GM18498 (cell line): Measurements from ENCODE around the gene RPS15.

Experiments
- ATAC-seq: cut with Tn5 transposase; IDR thresholded peaks from one replicate; pipeline ENCODE4 v1.9.1; 2021; ENCODE audit warnings: mild to moderate bottlenecking, moderate library complexity; ENCODE audit not compliant: unreplicated experiment

RPS15 gene

DNA sequence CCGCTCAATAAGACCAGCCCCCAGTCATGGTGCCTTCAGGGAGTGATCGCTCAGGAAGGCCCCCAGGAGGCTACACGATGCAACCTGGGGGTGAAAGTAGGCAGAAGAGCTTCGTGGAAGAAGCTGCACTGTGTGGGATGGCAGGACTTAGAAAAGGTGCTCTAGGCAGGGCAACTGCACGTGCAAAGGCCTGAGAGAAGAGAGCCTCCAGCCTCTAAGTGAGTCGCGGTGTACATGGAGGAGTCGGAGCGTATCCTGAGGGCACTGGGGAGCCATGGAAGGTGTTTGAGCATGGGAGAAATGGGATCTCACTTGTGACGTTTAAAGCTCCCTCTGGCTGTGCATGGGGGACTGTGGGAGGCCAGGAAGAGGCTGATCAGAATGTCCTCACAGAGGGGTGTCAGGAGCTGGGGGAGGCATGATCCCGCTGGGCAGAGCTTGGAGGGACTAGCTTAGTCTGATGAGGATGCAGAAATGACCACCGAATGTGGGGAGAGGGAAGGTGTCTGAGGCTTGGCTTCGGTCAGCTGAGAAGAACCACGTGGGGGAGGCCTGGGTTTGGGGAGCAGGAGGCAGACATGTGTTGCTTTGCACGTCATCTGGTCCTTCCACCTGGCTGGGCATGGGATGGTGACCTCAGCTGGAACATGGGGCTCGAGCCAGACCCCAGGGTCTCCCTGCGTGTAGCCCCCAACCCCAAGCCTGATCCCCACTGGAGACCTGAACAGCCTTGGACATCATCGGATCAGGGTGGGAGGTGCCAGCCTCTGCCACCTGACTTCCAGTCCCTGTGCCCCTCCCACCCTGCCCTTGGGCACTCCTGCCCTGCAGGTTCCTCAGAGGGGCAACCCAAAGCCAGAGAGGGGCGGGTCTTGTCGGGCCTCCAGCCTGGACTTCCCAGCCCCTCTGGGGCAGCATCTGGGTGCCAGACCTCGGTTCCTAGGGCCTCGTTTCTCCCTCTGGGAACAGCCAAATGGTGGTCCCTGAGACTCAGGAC, 12.8 kb downstream of the RPS15 start:
- ATAC-seq, result no peak

DNA sequence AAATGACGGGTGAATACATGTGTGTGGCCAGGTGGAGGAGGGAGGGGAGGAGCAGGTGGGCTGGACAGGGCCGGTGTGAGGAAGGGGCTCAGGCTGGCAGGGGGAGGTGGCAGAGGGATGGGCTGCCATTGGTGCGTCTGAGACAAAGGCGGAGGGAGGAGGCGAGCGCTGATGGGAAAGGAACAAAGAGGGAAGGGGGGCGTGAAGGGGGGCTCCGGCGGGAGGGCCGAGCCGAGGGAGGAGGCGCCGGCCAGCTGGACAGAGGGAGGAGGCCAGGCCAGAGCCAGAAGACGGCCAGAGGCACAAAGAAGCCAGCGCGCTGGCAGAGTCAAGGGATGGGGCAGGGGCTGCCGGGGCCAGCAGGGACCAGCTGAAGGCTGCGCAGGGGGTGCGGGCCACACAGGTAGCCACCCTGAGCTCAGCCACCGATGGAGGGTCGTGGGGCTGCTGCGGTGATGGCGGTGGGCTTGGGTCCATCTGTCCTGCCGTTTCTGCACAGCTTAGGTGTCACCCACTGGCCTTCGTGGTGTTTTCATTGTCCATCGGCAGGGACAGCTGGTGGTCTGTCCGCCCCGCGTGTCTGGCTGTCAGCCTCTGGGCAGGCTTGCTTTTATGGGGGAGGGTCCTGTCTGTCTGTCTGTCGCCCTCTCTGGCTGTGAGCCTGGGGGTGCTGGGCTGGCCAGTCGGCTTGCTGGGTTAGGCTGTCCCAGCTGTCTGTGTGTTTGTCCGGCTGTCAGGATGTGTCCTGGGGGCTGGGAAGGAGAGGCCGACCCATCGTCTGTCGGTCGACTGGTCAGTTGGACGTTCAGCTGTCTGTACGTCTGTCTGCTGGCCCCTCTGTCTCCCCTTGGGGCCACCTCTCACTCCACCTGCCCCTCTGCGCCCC, 14.0 kb downstream of the RPS15 start:
- ATAC-seq, result no peak

DNA sequence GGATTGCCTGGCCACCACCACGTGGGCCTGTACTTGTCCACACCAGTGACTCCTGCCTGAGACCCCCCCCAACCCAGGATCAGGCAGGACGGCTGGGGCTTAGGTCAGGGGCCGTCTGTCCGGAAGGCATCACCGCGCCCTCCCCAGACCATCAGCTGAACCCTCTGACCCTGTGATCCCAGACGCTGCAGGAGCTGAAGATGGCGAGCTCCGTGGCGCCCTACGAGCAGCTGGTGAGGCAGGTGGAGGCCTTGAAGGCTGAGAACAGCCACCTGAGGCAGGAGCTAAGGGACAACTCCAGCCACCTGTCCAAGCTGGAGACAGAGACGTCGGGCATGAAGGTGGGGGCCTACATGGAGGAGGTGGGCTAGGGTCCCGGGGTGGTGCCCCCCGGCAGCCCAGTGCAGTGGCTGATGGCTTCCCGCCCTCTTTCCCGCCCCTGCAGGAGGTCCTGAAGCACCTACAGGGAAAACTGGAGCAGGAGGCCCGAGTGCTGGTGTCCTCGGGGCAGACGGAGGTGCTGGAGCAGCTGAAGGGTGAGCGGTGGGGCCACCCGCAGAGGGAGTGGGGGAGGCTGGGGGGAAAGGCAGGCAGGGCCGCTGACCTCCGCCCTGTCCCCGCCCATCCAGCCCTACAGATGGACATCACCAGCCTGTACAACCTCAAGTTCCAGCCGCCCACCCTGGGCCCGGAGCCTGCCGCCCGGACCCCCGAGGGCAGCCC, 14.8 kb downstream of the RPS15 start:
- ATAC-seq, result no peak

DNA sequence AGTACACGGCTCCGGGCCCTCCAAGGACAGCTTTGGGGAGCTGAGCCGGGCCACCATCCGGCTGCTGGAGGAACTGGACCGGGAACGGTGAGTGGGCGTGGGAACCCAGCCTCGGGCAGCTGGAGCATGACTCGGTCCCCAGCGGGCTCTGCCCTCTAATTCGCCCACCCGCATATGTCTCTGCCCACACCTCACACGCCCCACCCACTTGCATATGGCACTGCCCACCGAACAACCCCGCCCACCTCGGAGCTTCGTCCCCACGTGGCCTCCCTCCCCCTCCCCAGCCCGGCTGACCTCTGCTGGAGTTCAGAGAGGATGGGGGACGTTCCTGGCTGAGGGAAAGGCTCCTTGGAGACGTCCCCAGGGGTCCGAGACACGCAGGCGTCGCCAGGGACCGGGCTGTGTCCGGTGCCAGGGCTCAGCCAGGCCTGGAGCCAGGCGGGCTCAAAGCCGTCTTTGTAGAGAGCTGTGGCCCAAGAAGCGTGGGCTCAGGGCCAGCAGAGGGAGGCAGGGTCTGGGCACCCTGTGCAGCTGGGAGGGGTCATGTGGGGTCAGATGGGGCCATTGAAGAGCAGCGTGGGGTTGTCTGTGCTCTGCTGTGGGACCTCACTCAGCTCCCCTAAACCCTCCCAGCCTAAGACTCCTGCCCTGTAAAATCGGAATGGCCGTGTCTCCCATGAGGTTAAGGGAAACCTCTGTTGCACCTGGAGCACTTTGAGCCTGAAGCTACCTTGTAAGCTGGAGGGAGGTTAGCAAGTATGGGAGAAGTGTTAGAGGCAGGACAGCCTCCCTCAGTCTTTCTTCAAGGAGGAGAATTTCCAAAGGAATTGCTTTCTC, 15.5 kb downstream of the RPS15 start:
- no peak for ATAC-seq

DNA sequence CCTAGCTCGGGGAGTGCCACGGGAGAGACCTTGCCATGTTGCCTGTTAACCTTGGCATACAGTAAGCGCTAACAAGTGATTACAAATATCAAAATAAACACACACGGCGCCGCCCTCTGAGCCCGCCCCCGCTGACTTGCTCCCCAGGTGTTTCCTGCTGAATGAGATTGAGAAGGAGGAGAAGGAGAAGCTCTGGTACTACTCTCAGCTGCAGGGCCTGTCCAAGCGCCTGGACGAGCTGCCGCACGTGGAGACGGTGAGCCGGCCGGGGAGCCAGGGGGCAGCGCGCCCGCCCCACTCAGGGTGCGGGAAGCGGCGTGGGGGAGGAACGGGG, 16.8 kb downstream of the RPS15 start:
- ATAC-seq, result no peak

DNA sequence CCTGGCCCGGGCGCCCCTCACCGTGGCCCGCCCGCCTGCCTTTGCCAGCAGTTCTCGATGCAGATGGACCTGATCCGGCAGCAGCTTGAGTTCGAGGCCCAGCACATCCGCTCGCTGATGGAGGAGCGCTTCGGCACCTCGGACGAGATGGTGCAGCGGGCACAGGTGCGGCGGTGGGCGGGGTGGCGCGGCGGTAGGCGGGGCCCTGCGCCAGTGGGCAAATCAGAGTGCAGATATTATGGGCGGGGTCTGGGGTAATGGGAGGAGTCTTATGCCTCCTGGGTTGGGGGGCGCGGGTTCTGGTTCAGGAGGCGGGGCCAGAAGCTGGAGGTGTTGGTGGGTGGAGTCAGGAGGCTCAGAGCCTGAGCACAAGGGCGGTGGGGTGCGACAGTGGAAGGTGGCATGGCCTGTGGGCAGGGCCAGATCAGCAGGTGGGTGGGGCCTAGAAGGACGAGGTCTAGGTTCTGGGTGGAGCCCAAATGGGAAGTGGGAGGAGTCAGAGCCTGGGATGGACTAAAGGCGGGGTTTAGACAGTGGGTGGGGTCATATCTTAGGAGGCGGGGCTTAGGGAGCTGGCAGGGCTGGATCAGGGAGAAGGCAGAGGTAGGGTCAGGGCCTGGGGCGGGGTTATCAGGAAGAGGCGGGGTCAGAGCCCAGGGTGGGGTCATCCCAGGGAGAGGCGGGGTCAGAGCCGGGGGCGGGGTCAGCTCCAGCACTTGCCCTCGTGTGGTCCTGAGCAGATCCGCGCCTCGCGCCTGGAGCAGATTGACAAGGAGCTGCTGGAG, 17.3 kb downstream of the RPS15 start:
- ATAC-seq, result no peak

DNA sequence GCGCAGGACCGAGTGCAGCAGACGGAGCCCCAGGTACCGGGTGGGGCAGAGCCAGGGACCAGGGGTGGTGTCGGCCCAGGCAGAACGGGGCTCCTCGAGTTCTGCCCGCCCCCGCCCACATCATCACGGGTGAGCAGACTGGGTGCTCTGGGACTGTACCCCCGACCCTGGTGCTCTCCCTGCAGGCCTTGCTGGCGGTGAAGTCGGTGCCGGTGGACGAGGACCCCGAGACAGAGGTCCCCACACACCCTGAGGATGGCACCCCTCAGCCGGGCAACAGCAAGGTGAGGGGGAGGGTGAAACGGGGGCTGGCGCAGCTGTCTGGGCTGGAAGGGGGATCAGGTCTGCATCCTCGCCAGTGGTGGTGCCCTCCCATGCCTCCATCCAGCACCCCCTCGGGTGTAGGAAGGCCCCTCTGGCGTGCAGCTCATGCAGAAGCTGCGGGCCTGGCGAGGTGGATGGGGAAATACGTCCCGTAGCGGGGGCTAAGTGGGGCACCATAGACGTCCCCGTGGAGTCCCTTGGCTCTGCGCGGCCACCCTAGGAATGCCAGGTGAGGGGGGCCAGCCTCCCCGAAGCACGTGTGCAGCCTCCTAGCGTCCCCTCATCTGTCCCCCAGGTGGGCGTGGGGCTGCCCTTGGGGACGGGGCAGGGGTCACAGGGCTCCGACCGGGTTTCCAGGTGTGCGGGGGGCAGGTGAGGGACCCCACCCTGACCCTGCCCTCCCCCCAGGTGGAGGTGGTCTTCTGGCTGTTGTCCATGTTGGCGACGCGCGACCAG, 18.1 kb downstream of the RPS15 start:
- ATAC-seq, result no peak

DNA sequence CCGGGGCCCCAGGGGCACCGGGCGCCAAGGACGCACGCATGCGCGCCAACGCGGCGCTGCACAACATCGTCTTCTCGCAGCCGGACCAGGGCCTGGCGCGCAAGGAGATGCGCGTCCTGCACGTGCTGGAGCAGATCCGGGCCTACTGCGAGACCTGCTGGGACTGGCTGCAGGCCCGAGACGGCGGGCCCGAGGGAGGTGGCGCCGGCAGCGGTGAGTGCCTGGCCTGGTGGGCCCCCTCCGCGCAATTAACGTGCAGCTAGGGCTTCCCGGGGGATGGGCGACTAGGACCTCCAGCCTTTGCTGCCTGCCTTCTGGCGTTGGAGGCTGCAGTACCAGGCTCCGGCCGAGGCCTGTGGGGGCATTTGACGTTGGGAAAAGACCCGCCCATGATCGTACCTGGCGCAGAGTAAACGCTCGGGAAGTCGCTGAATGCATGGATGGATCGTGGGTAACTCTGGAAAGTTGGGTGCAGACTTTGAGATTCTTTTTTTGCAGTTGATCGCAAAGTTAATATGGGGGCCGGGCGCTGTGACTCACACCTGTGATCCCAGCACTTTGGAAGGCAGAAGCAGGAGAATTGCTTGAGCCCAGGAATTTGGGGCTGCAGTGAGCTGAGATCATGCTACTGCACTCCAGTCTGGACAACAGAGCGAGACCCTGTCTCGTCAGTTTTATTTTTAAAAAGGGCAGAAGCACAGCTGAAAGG, 19.0 kb downstream of the RPS15 start:
- ATAC-seq, result no peak

DNA sequence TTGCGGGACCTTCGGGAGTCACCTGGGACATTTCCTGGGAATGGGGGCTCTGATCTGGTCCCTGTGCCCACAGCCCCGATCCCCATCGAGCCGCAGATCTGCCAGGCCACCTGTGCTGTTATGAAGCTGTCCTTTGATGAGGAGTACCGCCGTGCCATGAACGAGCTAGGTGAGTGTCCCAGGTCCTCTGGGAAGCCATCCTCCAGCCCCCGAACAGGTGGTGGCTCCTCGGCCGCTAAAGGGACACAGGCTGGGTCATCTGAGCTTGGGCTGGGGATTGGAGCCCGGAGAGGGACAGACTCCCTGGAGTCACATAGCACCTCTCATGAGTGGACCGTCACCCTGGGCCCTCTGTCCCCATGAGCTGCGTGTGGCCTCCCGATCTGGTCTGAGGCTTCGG, 19.7 kb downstream of the RPS15 start:
- ATAC-seq, result no peak

DNA sequence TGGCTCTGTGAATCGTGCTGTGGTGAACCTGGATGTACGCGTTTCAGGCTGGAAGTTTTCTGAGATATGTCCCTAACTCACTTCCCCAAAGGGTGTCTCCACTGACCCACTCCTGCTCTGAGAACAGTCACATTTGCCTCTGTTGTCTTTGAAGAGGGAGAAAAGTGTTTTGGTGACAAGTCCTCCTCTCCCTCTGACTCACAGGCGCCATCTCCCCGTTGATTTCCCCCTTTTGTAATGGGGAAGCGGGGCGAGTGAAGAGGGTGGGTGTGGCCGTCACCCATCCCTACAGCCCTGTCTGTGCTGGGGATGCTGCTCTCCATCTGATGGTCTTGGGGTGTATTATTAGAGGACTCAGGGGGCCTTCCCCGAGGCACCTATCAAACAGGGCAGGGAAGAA, 21.3 kb downstream of the RPS15 start:
- no peak for ATAC-seq

DNA sequence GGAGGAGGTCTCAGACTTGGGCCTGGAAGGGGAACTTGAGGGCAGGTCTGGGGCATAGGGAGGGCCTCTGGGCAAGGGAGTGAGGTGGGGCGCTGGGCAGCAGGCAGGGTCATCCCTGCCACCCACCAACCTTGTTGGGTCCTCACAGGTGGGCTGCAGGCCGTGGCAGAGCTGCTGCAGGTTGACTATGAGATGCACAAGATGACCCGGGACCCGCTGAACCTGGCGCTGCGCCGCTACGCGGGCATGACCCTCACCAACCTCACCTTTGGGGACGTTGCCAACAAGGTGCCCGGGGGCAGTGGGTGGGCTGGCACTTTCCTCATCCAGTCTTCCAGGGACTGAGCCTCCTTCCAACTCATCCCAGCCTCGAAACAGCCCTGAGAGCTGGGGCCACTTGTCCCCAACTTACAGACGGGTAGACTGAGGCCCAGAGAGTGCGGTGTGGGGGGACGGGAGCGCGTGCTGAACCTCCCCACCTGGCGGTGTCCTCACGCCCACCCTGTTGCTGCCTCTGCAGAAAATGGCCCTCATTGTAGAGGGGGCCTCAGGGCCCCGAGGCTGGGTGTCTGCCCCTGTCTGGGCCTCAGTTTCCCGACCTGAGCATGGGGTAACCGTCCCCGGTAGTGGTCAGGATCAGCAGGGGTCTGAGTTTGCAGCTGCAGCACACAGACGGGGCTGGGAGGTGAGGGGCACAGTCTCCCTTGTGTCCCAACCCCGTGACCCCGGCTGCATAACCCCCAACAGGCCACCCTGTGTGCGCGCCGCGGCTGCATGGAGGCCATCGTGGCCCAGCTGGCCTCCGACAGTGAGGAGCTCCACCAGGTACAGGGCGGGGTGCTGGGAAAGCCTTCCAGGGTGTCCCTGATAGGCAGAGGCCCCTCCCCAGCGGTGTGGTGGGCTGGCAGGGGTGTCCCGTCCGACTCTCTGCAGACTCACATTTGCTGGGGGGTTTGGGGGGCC, 22.1 kb downstream of the RPS15 start:
- ATAC-seq, result no peak

DNA sequence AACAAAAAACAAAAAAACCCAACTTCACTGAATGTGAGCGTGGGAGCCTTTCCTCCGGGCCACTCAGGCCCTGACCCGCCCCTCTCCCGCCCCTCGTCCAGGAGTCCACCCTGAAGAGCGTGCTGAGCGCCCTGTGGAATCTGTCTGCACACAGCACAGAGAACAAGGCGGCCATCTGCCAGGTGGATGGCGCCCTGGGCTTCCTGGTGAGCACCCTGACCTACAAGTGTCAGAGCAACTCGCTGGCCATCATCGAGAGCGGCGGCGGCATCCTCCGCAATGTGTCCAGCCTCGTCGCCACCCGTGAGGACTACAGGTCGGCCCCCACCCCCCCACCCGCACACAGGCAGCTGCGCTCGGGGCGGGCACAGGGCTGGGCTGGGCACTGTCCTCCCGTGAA, 23.7 kb downstream of the RPS15 start:
- no peak for ATAC-seq

DNA sequence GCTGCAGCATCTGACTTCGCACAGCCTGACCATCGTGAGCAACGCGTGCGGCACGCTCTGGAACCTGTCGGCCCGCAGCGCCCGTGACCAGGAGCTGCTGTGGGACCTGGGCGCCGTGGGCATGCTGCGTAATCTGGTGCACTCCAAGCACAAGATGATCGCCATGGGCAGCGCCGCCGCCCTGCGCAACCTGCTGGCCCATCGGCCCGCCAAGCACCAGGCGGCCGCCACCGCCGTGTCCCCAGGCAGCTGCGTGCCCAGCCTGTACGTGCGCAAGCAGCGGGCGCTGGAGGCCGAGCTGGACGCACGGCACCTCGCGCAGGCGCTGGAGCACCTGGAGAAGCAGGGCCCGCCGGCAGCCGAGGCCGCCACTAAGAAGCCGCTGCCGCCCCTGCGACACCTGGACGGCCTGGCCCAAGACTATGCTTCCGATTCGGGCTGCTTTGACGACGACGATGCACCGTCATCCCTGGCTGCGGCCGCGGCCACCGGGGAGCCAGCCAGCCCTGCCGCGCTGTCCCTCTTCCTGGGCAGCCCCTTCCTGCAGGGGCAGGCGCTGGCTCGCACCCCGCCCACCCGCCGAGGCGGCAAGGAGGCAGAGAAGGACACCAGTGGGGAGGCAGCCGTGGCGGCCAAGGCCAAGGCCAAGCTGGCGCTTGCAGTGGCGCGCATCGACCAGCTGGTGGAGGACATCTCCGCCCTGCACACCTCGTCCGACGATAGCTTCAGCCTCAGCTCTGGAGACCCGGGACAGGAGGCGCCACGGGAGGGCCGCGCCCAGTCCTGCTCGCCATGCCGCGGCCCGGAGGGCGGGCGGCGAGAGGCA, 27.2 kb downstream of the RPS15 start:
- no peak for ATAC-seq

DNA sequence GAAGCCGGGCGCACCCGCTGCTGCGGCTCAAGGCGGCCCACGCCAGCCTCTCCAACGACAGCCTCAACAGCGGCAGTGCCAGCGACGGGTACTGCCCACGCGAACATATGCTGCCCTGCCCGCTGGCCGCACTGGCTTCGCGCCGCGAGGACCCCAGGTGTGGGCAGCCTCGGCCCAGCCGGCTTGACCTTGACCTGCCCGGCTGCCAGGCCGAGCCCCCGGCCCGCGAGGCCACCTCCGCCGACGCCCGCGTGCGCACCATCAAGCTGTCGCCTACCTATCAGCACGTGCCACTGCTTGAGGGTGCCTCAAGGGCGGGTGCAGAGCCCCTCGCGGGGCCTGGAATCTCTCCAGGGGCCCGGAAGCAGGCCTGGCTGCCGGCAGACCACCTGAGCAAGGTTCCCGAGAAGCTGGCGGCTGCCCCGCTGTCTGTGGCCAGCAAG, 27.8 kb downstream of the RPS15 start:
- ATAC-seq, result no peak

DNA sequence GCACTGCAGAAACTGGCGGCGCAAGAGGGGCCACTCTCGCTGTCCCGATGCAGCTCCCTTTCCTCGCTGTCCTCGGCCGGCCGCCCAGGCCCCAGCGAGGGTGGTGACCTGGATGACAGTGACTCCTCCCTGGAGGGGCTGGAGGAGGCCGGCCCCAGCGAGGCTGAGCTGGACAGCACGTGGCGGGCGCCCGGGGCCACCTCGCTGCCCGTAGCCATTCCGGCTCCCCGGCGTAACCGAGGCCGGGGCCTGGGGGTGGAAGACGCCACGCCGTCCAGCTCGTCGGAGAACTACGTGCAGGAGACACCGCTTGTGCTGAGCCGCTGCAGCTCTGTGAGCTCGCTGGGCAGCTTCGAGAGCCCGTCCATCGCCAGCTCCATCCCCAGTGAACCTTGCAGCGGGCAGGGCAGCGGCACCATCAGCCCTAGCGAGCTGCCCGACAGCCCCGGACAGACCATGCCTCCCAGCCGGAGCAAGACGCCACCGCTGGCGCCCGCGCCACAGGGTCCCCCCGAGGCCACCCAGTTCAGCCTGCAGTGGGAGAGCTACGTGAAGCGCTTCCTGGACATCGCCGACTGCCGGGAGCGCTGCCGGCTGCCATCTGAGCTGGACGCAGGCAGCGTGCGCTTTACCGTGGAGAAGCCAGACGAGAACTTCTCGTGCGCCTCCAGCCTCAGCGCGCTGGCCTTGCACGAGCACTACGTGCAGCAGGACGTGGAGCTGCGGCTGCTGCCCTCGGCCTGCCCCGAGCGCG, 28.4 kb downstream of the RPS15 start:
- ATAC-seq, result no peak

DNA sequence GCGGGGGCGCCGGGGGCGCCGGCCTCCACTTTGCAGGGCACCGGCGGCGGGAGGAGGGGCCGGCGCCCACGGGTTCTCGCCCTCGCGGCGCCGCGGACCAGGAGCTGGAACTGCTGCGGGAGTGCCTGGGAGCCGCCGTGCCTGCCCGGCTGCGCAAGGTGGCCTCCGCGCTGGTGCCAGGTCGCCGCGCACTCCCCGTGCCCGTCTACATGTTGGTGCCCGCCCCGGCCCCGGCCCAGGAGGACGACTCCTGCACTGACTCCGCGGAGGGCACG, 29.0 kb downstream of the RPS15 start:
- ATAC-seq, result no peak
